ENCODE results near the gene METTL27.

GRCh38 chr7:73839290-73839689 lies 3.0 kb downstream of the METTL27 start:
- TF ChIP-seq POLR2A (IDR thresholded peaks at IDR 0.05; ENCODE audit: low read depth, low read length) (no peak), TAF1 (IDR thresholded peaks at IDR 0.05; ENCODE audit: borderline replicate concordance, low read depth, low read length) (no peak), POLR2AphosphoS5 (IDR thresholded peaks at IDR 0.05; ENCODE audit: low read depth, low read length) (no peak)

Measured in GM12892 (cell line).